Mucosa of descending colon (tissue), 3 donors: ENCODE results near the gene SYNDIG1. TPM values are rescaled to one million over a fixed set of nuclear protein-coding genes. Genes with fewer than 3 reads are reported as not detected.
A peak's percentile ranks its signal among the peaks of the same experiment; 100 is the strongest.

Experiments used
- ATAC-seq: fragments of 200-7000 bp; cut with Tn5 transposase; one replicate; pipeline ENCODE4 v1.9.1; 2020; ENCODE audit warnings: mild to moderate bottlenecking, moderate library complexity
- DNase-seq, 3 donors: peaks; one replicate each; pipeline ENCODE4 v3.0.0-alpha.2; 2020
- H3K36me3 ChIP-seq: fragments of 200-600 bp; one replicate; pipeline ENCODE4 v1.8.0; 2021; ENCODE audit warnings: low read depth, mild to moderate bottlenecking
- H3K4me1 ChIP-seq: fragments of 200-600 bp; one replicate; pipeline ENCODE4 v1.8.0; 2021; ENCODE audit warnings: low read depth, mild to moderate bottlenecking
- H3K4me3 ChIP-seq: fragments of 200-600 bp; one replicate; pipeline ENCODE4 v1.8.0; 2021; ENCODE audit warnings: mild to moderate bottlenecking
- H3K9me3 ChIP-seq: fragments of 200-600 bp; one replicate; pipeline ENCODE4 v1.8.0; 2021; ENCODE audit warnings: mild to moderate bottlenecking
- intact Hi-C, 2 donors: fragments of 100-400 bp; cut with DNase I in 1 of 2; cut with micrococcal nuclease in 1 of 2; formaldehyde crosslinking; loops; one replicate each; pipeline versions ENCODE4 v1.11.0 to v1.11.1; 2022; cut with DNase I, micrococcal nuclease
- total RNA-seq, 3 donors: library from RNA; stranded (reverse); fragmentation: NEBNext Ultra II Directional in 2 of 3; extraction: Animal tissue kit (Norgen Biotek cat#: 25700) in 2 of 3; gene quantifications; one replicate each; pipeline versions ENCODE4 v1.2.1 to v1.2.4, GENCODE V29; 2021 to 2023
- TF ChIP-seq, protein P1 (sequence below): fragments of 200-600 bp; IDR thresholded peaks from one replicate; pipeline ENCODE4 v1.8.0; 2022; ENCODE audit warnings: antibody characterized with exemption, mild to moderate bottlenecking
- donor health status: DM: no; HTN: no; CAD: no; lungs with moderate emphysema.
- donor health status: DM: no; HTN: no; CAD: no.
- donor health status: DM: no; HTN: yes; CAD: no.

Gene SYNDIG1
- total RNA-seq, 3 donors from 2014 or later: 0.12 to 0.46 (median 0.35) TPM

DNA sequence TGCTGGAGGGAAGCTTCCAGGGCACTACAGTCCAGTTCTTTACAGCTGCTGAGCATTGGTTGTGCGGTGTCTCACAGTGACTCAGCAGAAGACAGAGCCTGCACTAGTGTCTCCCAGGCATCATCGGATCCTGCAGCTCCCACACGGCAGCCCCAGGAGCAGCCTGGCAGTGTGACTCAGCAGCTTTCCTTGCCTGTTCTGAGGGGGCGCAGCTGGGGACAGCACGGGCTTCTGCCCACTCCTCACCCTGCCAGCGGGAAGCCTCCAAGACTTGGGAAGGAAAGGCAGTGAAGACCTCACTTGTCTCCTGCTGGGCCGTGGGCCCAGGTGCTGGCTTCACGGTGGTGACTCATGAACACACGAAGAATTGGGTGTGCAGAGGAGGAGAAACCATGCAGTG is 165.4 kb downstream of the SYNDIG1 start:
- intact Hi-C loops: no loop called here
- no peaks in the 10 kb centered on the region for H3K36me3 ChIP-seq
- no peak overlapping the region for H3K4me3 ChIP-seq
- DNase-seq (no peak), ATAC-seq (peak; percentile 46)
- no peaks in the 10 kb centered on the region for H3K9me3 ChIP-seq
- no peaks in the 10 kb centered on the region for H3K4me1 ChIP-seq
- TF ChIP-seq, protein P1, sequence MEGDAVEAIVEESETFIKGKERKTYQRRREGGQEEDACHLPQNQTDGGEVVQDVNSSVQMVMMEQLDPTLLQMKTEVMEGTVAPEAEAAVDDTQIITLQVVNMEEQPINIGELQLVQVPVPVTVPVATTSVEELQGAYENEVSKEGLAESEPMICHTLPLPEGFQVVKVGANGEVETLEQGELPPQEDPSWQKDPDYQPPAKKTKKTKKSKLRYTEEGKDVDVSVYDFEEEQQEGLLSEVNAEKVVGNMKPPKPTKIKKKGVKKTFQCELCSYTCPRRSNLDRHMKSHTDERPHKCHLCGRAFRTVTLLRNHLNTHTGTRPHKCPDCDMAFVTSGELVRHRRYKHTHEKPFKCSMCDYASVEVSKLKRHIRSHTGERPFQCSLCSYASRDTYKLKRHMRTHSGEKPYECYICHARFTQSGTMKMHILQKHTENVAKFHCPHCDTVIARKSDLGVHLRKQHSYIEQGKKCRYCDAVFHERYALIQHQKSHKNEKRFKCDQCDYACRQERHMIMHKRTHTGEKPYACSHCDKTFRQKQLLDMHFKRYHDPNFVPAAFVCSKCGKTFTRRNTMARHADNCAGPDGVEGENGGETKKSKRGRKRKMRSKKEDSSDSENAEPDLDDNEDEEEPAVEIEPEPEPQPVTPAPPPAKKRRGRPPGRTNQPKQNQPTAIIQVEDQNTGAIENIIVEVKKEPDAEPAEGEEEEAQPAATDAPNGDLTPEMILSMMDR: no peak

DNA sequence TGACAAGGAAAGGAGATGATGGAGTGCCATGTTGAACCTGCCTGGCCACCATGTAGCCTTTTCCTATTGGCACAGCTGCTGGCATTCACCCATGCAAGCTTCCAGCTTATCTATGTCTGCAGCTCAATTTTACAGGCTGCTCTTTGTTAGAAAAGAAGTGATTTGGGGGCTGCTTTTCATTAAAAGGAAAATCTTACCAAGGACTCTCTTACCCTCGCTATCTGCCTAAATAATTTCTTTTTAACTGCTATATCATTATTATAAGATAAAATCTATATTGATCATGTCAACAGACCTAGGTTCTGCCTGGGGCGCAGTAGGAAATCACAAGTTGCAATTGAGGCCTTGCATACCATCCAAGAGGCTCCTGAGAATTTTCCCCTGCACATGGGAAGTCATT is 167.2 kb downstream of the SYNDIG1 start:
- ATAC-seq (no peak), DNase-seq (no peak)
- TF ChIP-seq, protein P1: no peak
- Histone ChIP-seq H3K4me1 (no peaks in the 10 kb centered on the region), H3K9me3 (no peaks in the 10 kb centered on the region), H3K4me3 (no peak overlapping the region), H3K36me3 (no peaks in the 10 kb centered on the region)
- intact Hi-C loops: no loop called here

DNA sequence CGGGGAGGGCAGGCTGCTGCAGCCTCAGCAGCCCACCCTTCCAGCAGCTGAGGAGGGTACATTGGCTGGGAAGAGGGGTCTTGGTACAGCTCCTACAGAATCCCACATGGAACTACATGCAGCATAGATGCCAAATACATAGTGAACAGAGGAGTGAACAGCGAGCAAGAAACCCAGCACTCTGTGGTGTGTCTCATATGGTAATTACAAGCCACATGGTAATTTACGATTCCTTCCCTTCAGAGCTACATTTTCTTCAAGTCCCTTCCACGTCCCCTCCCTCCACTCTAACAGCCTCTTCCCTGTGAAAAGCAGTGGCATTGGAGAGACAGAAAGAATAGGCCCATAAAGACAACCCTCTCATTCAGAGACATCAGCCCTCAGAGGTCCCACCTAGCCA is 167.7 kb downstream of the SYNDIG1 start:
- Histone ChIP-seq H3K4me3 (no peak overlapping the region), H3K9me3 (no peaks in the 10 kb centered on the region), H3K36me3 (no peaks in the 10 kb centered on the region), H3K4me1 (no peaks in the 10 kb centered on the region)
- no peak for DNase-seq
- TF ChIP-seq, protein P1: no peak
- ATAC-seq: no peak
- intact Hi-C loops: no loop called here

DNA sequence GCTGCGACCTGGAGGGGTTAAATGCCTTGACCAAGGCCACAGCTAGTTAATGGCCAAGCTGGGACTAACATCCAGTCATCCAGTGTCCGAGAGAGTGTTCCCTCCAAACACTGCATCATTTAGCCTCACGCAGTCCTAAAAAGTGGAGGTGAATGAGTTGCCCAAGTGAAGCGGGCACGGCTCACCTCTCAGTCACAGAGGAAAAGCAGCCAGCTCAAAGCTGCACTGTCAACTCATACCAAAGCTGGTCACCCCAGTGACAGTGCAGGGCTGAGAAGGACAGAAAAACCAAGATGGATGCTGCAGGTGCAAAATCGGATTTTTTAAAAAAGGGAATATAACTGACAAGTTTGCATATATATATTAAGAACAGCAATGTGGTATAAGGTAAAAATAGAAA is 168.5 kb downstream of the SYNDIG1 start:
- intact Hi-C loops: no loop called here
- TF ChIP-seq, protein P1: no peak
- ATAC-seq (no peak), DNase-seq (no peak)
- Histone ChIP-seq H3K4me3 (no peak overlapping the region), H3K4me1 (no peaks in the 10 kb centered on the region), H3K36me3 (no peaks in the 10 kb centered on the region), H3K9me3 (no peaks in the 10 kb centered on the region)

- no peak overlapping the region for H3K4me3 ChIP-seq
- H3K9me3 ChIP-seq: no peaks in the 10 kb centered on the region
- no peaks in the 10 kb centered on the region for H3K36me3 ChIP-seq
- ATAC-seq (no peak), DNase-seq (no peak)
- TF ChIP-seq, protein P1: no peak
- H3K4me1 ChIP-seq: no peaks in the 10 kb centered on the region
- intact Hi-C loops: no loop called here
Measured at GRCh38 chr20:24638591-24639548, 169.4 kb downstream of the SYNDIG1 start.
